Measurements from ENCODE around the gene ATXN1. TPM values are rescaled to one million over a fixed set of nuclear protein-coding genes. Genes with fewer than 3 reads are reported as not detected.

ATXN1 gene
- total RNA-seq, 1 donor from 2014 or later = 70.0 TPM

DNA sequence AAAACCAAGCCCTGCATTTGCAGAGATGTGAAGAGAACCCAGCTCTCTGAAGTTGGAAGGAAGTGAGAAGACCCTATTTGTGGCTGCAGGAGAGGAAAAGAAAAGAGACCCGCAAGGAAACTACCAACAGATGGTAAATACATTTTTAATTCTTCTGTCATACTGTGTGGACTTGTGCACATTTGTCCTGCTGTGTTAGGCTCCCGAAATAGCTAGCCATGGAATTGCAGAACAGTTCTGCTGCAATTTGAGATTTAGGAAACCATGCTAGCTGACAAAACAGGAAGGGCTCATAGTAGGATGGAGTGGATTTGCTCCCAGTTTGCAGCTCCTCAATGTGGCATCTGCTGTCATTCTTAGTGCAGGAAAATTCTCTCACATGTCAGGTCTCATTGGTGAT, 12.1 kb upstream of the ATXN1 start:
- peaks cover 33% of the 10 kb centered on the region for H3K4me1 Mint-ChIP-seq
- no peak for DNase-seq
- peaks cover 3% of the 10 kb centered on the region for H3K9me3 Mint-ChIP-seq
- H3K27me3 Mint-ChIP-seq = peaks cover 4% of the 10 kb centered on the region
- no peak overlapping the region for H3K4me3 Mint-ChIP-seq
- peaks cover 2% of the 10 kb centered on the region for H3K36me3 Mint-ChIP-seq (ENCODE audit: low read depth)
- no peak overlapping the region for H3K27ac Mint-ChIP-seq
- intact Hi-C loops (cut with micrococcal nuclease) = no loop called here

- Mint-ChIP-seq H3K36me3 (ENCODE audit: low read depth) (peaks cover 7% of the 10 kb centered on the region), H3K4me3 (peak overlapping the region; percentile 58), H3K27ac (peak overlapping the region; percentile 21), H3K27me3 (peaks cover 4% of the 10 kb centered on the region), H3K9me3 (no peaks in the 10 kb centered on the region), H3K4me1 (peaks cover 49% of the 10 kb centered on the region)
- peak; percentile 92 for DNase-seq
- intact Hi-C loops (cut with micrococcal nuclease) = loop anchor here (1.0 to 2.0 kb wide), 2 partner anchors 66 to 439 kb away; no protein-coding TSS in a partner anchor
These were observed 9.7 kb upstream of the ATXN1 start for GRCh38 chr6:16770701-16771569.

DNA sequence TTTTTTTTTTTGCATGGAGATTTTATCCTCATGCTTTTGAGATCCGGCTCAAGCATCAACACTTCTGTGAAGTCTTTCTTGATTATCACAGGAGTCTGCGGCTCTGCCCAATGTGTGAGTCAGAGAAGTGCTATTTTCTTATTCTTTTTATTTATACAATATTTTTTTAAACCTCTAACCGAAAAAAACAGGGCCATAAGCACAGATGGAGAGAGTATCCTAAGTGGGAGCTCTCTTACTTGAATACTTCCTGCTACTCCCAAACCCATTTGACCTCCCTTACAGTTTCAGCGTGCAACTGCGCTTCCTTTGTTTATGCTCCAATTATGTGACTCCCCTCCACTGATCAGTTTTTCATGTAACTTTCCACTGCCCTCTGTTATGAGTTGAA, 8.7 kb upstream of the ATXN1 start:
- H3K4me3 Mint-ChIP-seq = no peak overlapping the region
- intact Hi-C loops (cut with micrococcal nuclease) = loop anchor here (2.0 to 10.0 kb wide), 2 partner anchors 67 to 635 kb away; no protein-coding TSS in a partner anchor

GRCh38 chr6:16769131-16769985, 8.1 kb upstream of the ATXN1 start:
- H3K36me3 Mint-ChIP-seq (ENCODE audit: low read depth) = peaks cover 10% of the 10 kb centered on the region
- no peaks in the 10 kb centered on the region for H3K9me3 Mint-ChIP-seq
- intact Hi-C loops (cut with micrococcal nuclease) = loop anchor here (10.0 kb wide), 1 partner anchor 635 kb away; no protein-coding TSS in a partner anchor
- peak overlapping the region; percentile 15 for H3K27ac Mint-ChIP-seq
- peaks cover 62% of the 10 kb centered on the region for H3K4me1 Mint-ChIP-seq
- peak; percentile 90 for DNase-seq
- peak overlapping the region; percentile 2 for H3K4me3 Mint-ChIP-seq
- H3K27me3 Mint-ChIP-seq = peaks cover 2% of the 10 kb centered on the region

More for the DNA sequence above, 8.7 kb upstream of the ATXN1 start:
- H3K36me3 Mint-ChIP-seq (ENCODE audit: low read depth) = peaks cover 10% of the 10 kb centered on the region
- peak overlapping the region; percentile 27 for H3K27ac Mint-ChIP-seq
- peaks cover 4% of the 10 kb centered on the region for H3K27me3 Mint-ChIP-seq
- H3K9me3 Mint-ChIP-seq = no peaks in the 10 kb centered on the region
- no peak for DNase-seq
- peaks cover 56% of the 10 kb centered on the region for H3K4me1 Mint-ChIP-seq

DNA sequence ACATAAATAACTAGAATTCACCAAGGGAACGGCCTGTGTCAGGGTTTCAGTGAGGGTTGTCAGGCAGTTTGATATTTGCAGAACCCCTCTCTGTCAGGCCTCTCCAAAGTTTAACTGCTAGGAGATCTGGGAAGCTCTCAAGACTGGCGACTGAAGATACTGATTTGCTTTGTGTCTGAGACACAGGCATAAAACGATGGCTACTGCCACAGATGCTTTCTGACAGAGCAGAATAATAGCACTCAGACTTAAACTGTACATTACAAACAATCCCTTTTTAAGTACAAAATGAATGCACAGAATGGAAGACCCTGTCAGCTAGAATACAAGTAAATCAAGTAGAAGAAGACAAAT, 7.2 kb upstream of the ATXN1 start:
- no peaks in the 10 kb centered on the region for H3K9me3 Mint-ChIP-seq
- peaks cover 69% of the 10 kb centered on the region for H3K4me1 Mint-ChIP-seq
- intact Hi-C loops (cut with micrococcal nuclease) = loop anchor here (10.0 kb wide), 1 partner anchor 634 kb away; no protein-coding TSS in a partner anchor
- DNase-seq = no peak
- H3K4me3 Mint-ChIP-seq = no peak overlapping the region
- H3K27me3 Mint-ChIP-seq = peaks cover 2% of the 10 kb centered on the region
- H3K27ac Mint-ChIP-seq = peak overlapping the region; percentile 34
- peaks cover 10% of the 10 kb centered on the region for H3K36me3 Mint-ChIP-seq (ENCODE audit: low read depth)

DNA sequence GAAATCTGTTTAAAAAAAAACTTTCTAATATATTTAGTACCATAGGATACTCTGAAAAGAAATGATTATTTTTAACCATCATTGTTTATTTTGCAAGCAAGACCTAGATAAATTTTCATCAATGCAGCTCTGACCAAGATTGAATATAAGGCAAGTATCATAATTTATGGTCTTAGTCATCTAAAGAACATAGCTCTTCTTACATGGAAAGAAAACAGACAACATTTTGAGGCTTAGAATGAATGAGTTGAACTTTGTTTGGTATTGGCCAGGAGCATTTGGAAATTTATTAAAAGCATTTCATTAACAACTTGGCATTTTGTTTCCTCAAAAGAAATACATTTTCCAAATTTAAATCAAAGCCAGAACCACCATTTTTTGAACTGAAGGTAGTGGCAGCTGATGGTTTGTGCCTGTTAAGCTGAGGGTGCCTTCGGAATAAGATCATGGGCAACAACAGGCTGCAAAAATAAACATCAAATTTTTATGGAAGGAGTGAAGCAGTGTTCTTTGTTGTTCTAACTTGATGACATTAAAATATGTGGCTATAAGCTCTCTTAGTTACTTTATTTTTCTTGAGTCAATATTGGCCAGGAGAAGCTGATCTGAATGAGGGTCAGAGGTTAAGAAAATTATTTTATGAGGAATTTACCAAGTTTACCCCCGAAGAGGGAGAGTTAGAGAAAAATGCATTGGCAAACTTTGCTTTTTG, 6.7 kb upstream of the ATXN1 start:
- Mint-ChIP-seq H3K4me1 (peaks cover 72% of the 10 kb centered on the region), H3K4me3 (no peak overlapping the region), H3K27ac (no peak overlapping the region), H3K27me3 (no peaks in the 10 kb centered on the region), H3K36me3 (ENCODE audit: low read depth) (peaks cover 10% of the 10 kb centered on the region), H3K9me3 (no peaks in the 10 kb centered on the region)
- no peak for DNase-seq
- intact Hi-C loops (cut with micrococcal nuclease) = loop anchor here (2.0 to 10.0 kb wide), 2 partner anchors 445 to 633 kb away; no protein-coding TSS in a partner anchor

DNA sequence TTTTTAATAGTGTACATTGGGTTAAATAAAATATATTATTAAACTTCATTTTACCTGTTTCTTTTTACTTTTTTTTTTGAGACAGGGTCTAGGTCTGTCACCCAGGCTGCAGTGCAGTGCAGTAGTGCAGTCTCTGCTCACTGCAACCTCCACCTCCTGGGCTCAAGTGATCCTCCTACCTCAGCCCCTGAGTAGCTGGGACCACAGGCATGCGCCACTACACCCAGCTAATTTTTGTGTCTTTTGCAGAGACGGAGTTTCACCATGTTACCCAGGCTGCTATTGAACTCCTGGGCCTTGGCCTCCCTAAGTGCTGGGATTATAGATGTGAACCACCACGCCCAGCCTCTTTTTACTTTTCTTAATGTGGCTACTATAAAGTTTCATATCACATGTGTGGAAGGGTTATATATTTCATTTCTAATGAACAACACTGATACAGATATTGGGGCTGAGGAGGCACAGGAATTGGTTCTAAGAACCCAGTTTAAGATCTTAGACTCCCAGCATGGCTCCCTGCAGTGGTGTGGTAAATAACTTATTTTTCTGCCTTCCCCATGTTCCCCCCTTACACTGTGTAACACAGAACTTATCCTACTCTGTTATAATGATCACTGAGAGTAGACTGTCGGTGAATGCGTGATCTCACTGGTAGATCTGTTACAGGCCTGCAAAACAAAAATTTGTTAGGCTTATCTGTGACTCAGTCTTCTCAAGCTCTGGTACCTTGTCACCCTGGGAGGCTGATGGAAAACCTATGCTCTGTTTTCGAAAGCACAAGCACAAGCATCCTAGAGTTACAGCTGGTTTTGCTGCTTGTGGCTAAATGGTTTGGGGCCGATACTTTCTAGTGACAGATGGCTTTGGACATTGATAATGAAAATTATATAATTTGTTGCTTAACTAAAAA, 5.8 kb upstream of the ATXN1 start:
- DNase-seq = no peak
- H3K4me3 Mint-ChIP-seq = no peak overlapping the region
- intact Hi-C loops (cut with micrococcal nuclease) = loop anchor here (2.0 to 10.0 kb wide), 2 partner anchors 444 to 632 kb away; no protein-coding TSS in a partner anchor
- peaks cover 10% of the 10 kb centered on the region for H3K36me3 Mint-ChIP-seq (ENCODE audit: low read depth)
- peaks cover 77% of the 10 kb centered on the region for H3K4me1 Mint-ChIP-seq
- no peaks in the 10 kb centered on the region for H3K27me3 Mint-ChIP-seq
- no peaks in the 10 kb centered on the region for H3K9me3 Mint-ChIP-seq
- peak overlapping the region; percentile 50 for H3K27ac Mint-ChIP-seq

- Mint-ChIP-seq H3K27ac (peak overlapping the region; percentile 85), H3K36me3 (ENCODE audit: low read depth) (peaks cover 10% of the 10 kb centered on the region), H3K9me3 (no peaks in the 10 kb centered on the region), H3K4me3 (peak overlapping the region; percentile 42), H3K4me1 (peaks cover 69% of the 10 kb centered on the region), H3K27me3 (no peaks in the 10 kb centered on the region)
- peak; percentile 81 for DNase-seq
- intact Hi-C loops (cut with micrococcal nuclease) = loop anchor here (2.0 to 10.0 kb wide), 2 partner anchors 443 to 631 kb away; no protein-coding TSS in a partner anchor
These were observed 4.8 kb upstream of the ATXN1 start for GRCh38 chr6:16766043-16766536.

DNA sequence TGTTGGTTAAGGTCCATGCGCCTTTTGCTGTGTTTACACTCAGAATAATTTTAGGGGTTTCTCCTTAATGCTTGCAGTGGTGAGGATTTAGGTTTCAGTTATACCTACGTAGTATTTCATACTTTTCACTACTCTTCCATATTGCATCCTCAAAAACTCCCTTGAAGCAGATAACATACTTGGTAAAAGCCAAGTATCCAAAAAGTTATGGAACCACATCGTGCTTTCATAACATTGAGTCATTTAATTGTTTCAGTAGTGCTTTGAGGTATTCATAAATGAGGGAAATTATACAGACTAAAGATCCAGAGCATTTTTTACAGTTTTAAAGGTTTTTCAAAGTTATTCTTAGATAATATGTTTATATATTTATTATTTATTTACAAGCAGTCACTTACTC, 4.0 kb upstream of the ATXN1 start:
- no peaks in the 10 kb centered on the region for H3K27me3 Mint-ChIP-seq
- peaks cover 62% of the 10 kb centered on the region for H3K4me1 Mint-ChIP-seq
- no peak for DNase-seq
- no peaks in the 10 kb centered on the region for H3K9me3 Mint-ChIP-seq
- intact Hi-C loops (cut with micrococcal nuclease) = loop anchor here (1.0 to 10.0 kb wide), 3 partner anchors 174 to 630 kb away; no protein-coding TSS in a partner anchor
- H3K4me3 Mint-ChIP-seq = peak overlapping the region; percentile 49
- H3K36me3 Mint-ChIP-seq (ENCODE audit: low read depth) = peaks cover 12% of the 10 kb centered on the region
- peak overlapping the region; percentile 34 for H3K27ac Mint-ChIP-seq

DNA sequence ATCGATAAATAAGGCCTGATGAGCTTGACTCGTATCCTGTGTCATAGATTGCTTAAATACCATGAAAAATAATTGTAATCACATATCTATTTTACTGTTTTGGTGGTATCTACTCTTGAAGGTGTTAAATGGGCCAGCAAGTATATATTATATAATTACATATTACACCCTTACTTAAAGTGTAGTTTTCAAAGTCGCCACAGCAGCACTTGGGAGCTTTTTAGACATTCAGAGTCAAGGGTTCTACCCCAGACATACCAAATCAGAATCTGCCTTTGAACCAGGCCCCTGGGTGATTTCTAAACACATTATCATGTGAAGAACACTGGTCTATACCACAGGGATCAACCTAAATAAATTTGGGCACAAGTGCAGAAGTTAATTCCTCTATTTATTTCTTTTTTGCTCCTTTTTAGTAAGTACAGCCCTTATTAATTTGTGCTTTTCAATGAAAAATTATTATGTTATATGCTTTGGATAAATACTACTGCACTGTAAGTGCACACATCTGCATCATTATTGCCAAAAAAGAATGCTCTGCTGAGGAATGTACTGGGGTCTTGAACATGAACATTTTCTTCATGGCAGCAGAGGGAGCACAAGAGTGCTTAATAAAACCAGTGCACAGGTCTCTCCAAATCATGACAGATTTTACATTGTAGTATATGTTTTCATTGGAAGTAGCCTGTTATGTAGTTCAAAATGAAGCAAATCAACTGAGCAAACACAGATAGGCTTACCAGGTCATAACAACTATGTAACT, 3.1 kb upstream of the ATXN1 start:
- intact Hi-C loops (cut with micrococcal nuclease) = loop anchor here (2.0 to 10.0 kb wide), 4 partner anchors 73 to 630 kb away; no protein-coding TSS in a partner anchor
- Mint-ChIP-seq H3K27me3 (no peaks in the 10 kb centered on the region), H3K27ac (peak overlapping the region; percentile 48), H3K4me1 (peaks cover 55% of the 10 kb centered on the region), H3K4me3 (peak overlapping the region; percentile 68), H3K36me3 (ENCODE audit: low read depth) (peaks cover 15% of the 10 kb centered on the region), H3K9me3 (no peaks in the 10 kb centered on the region)
- no peak for DNase-seq

DNA sequence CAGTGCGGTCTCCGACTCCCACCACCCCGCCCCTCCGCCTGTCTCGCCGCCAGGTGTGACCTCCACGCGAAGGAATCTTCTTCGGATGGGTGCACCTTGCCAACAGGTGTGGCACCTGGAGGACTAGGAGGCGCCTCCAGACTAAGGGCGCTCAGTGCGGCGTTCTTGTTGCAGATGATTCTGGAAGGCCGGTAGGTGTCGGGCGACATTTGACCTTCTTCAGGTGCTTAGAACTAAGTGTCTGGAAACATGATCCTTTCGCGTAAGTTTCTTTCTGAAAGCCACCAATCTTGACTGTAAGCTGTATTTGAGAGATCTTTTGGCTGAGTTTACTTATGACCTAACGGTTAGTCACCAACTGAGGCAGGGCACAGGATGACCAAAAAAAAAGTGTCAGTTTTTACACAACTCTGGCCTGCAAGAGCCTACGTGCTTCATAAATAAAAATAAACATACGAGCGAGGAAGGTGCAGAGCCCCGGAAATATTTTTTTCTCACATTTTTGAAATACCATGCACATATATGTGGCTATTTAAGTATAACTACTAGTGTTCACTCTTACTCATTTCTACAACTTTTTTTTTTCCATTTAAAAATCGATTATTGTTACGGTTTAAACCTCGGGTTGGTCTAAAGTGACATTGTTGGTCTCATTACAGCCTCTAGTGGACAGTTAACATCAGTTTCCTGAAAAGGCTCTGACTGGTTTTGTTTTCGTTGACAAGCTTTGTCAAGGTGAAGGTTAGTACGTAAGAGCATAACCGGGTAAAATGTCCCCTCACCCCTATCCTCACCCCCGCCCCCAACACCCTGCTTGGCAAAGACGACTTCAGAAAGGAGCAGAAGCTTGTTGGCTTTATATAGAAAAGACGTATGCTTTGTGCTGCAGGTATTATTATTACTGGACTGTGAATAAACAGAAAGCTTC, 1.6 kb upstream of the ATXN1 start:
- H3K4me3 Mint-ChIP-seq = peak overlapping the region; percentile 99
- peaks cover 26% of the 10 kb centered on the region for H3K36me3 Mint-ChIP-seq (ENCODE audit: low read depth)
- peak; percentile 84 for DNase-seq
- no peaks in the 10 kb centered on the region for H3K9me3 Mint-ChIP-seq
- H3K4me1 Mint-ChIP-seq = peaks cover 52% of the 10 kb centered on the region
- H3K27me3 Mint-ChIP-seq = no peaks in the 10 kb centered on the region
- H3K27ac Mint-ChIP-seq = peak overlapping the region; percentile 100
- intact Hi-C loops (cut with micrococcal nuclease) = loop anchor here (1.0 to 10.0 kb wide), 7 partner anchors 32 to 628 kb away; no protein-coding TSS in a partner anchor
